HepG2 (cell line): ENCODE results near the gene ATP6V0D1. TPM values are rescaled to one million over a fixed set of nuclear protein-coding genes. Genes with fewer than 3 reads are reported as not detected.

Source experiments
- CHD2 ChIP-seq: IDR thresholded peaks from 2 replicates; pipeline ENCODE4 v1.6.1; 2011; ENCODE audit warnings: low read depth, low read length, improper control_type of control experiment
- ELK4 ChIP-seq: sonication (generic); formaldehyde crosslinking; IDR thresholded peaks from 2 replicates; pipeline ENCODE4 v1.9.0; 2021; ENCODE audit warnings: missing genetic modification reagents, borderline replicate concordance
- IKZF5 ChIP-seq: IDR thresholded peaks from 2 replicates; pipeline ENCODE4 v1.6.1; 2018; ENCODE audit warnings: missing genetic modification reagents, mild to moderate bottlenecking, missing compliant biosample characterization
- PAXIP1 ChIP-seq: sonication (generic); formaldehyde crosslinking; conservative IDR thresholded peaks from 2 replicates; pipeline ENCODE4 v1.4.0; 2020; ENCODE audit warnings: mild to moderate bottlenecking, missing genetic modification reagents, moderate library complexity
- RBFOX2 ChIP-seq: fragments of 200-400 bp; formaldehyde crosslinking; IDR thresholded peaks from 2 replicates; pipeline ENCODE4 v1.6.1; 2017; ENCODE audit warnings: low read depth, mild to moderate bottlenecking, low read length
- SOX5 ChIP-seq: IDR thresholded peaks from 2 replicates; pipeline ENCODE4 v1.6.1; 2016; ENCODE audit warnings: borderline replicate concordance
- ZNF3 ChIP-seq: IDR thresholded peaks from 2 replicates; pipeline ENCODE4 v1.7.0; 2017; ENCODE audit warnings: inconsistent platforms
- ZNF354B ChIP-seq: sonication (generic); formaldehyde crosslinking; IDR thresholded peaks from 2 replicates; pipeline ENCODE4 v1.8.0; 2022; ENCODE audit warnings: mild to moderate bottlenecking, missing genetic modification reagents
- polyA plus RNA-seq, 8 experiments: library from polyadenylated mRNA; depleted of rRNA in 3 of 8; stranded (reverse) in 7 of 8; unstranded in 1 of 8; fragments of >200 nt; fragmentation: Illumina TruSeq in 4 of 8; extraction: Trizol in 4 of 8; gene quantifications; 2 replicates each; pipeline versions ENCODE4 v1.2.1 to v1.2.3, GENCODE V29; 2011 to 2016; ENCODE audit warnings: low read depth in 4 of 8, missing spikeins in 1 of 8, mixed read lengths in 1 of 8; ENCODE audit not compliant: insufficient read depth in 1 of 8
- total RNA-seq, 5 experiments: library from RNA; depleted of rRNA; stranded (reverse); fragments of >200 nt; fragmentation: Illumina TruSeq; extraction: Trizol; gene quantifications; 2 replicates each; pipeline ENCODE4 v1.2.3, GENCODE V29; 2016; ENCODE audit warnings: low read depth in 1 of 5
- TF ChIP-seq, protein P1 (sequence below): sonication (generic); formaldehyde crosslinking; IDR thresholded peaks from 2 replicates; pipeline ENCODE4 v1.5.0; 2020; ENCODE audit warnings: mild to moderate bottlenecking, missing genetic modification reagents, borderline replicate concordance
- TF ChIP-seq, protein P2 (sequence below): sonication (generic); formaldehyde crosslinking; IDR thresholded peaks from 2 replicates; pipeline ENCODE4 v1.5.1; 2020; ENCODE audit warnings: mild to moderate bottlenecking, missing genetic modification reagents, moderate library complexity

The ATP6V0D1 gene
- total and polyA plus RNA-seq, 2 of the 13 experiments (the other 11 are each of a cell fraction or from before 2014, with no cell fraction given): 51.1 to 61.3 TPM

- TF ChIP-seq, protein P1, sequence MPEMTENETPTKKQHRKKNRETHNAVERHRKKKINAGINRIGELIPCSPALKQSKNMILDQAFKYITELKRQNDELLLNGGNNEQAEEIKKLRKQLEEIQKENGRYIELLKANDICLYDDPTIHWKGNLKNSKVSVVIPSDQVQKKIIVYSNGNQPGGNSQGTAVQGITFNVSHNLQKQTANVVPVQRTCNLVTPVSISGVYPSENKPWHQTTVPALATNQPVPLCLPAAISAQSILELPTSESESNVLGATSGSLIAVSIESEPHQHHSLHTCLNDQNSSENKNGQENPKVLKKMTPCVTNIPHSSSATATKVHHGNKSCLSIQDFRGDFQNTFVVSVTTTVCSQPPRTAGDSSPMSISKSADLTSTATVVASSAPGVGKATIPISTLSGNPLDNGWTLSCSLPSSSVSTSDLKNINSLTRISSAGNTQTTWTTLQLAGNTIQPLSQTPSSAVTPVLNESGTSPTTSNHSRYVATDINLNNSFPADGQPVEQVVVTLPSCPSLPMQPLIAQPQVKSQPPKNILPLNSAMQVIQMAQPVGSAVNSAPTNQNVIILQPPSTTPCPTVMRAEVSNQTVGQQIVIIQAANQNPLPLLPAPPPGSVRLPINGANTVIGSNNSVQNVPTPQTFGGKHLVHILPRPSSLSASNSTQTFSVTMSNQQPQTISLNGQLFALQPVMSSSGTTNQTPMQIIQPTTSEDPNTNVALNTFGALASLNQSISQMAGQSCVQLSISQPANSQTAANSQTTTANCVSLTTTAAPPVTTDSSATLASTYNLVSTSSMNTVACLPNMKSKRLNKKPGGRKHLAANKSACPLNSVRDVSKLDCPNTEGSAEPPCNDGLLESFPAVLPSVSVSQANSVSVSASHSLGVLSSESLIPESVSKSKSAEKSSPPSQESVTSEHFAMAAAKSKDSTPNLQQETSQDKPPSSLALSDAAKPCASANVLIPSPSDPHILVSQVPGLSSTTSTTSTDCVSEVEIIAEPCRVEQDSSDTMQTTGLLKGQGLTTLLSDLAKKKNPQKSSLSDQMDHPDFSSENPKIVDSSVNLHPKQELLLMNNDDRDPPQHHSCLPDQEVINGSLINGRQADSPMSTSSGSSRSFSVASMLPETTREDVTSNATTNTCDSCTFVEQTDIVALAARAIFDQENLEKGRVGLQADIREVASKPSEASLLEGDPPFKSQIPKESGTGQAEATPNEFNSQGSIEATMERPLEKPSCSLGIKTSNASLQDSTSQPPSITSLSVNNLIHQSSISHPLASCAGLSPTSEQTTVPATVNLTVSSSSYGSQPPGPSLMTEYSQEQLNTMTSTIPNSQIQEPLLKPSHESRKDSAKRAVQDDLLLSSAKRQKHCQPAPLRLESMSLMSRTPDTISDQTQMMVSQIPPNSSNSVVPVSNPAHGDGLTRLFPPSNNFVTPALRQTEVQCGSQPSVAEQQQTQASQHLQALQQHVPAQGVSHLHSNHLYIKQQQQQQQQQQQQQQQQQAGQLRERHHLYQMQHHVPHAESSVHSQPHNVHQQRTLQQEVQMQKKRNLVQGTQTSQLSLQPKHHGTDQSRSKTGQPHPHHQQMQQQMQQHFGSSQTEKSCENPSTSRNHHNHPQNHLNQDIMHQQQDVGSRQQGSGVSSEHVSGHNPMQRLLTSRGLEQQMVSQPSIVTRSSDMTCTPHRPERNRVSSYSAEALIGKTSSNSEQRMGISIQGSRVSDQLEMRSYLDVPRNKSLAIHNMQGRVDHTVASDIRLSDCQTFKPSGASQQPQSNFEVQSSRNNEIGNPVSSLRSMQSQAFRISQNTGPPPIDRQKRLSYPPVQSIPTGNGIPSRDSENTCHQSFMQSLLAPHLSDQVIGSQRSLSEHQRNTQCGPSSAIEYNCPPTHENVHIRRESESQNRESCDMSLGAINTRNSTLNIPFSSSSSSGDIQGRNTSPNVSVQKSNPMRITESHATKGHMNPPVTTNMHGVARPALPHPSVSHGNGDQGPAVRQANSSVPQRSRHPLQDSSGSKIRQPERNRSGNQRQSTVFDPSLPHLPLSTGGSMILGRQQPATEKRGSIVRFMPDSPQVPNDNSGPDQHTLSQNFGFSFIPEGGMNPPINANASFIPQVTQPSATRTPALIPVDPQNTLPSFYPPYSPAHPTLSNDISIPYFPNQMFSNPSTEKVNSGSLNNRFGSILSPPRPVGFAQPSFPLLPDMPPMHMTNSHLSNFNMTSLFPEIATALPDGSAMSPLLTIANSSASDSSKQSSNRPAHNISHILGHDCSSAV: 0 out of 2 replicates have a peak, but pooled peaks have one; percentile 74
- peak; percentile 86 for TF ChIP-seq RBFOX2
- TF ChIP-seq CHD2: no peak
- TF ChIP-seq ELK4 (CRISPR knock-in tag): no peak
- no peak for TF ChIP-seq ZNF3 (CRISPR knock-in tag)
- TF ChIP-seq, protein P2, sequence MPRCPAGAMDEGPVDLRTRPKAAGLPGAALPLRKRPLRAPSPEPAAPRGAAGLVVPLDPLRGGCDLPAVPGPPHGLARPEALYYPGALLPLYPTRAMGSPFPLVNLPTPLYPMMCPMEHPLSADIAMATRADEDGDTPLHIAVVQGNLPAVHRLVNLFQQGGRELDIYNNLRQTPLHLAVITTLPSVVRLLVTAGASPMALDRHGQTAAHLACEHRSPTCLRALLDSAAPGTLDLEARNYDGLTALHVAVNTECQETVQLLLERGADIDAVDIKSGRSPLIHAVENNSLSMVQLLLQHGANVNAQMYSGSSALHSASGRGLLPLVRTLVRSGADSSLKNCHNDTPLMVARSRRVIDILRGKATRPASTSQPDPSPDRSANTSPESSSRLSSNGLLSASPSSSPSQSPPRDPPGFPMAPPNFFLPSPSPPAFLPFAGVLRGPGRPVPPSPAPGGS (CRISPR knock-in tag): peak; percentile 87
- no peak for TF ChIP-seq SOX5 (CRISPR knock-in tag)
- 0 out of 2 replicates have a peak, but pooled peaks have one; percentile 49 for TF ChIP-seq PAXIP1 (CRISPR knock-in tag)
- TF ChIP-seq ZNF354B (CRISPR knock-in tag): no peak
- peak; percentile 33; the same call in 1 of the 2 replicates for TF ChIP-seq IKZF5 (CRISPR knock-in tag)
Observed at GRCh38 chr16:67430504-67430976, 50.4 kb downstream of the ATP6V0D1 start (continued).
